ENCODE results near the gene JUNB. TPM values are rescaled to one million over a fixed set of nuclear protein-coding genes. Genes with fewer than 3 reads are reported as not detected.

Gene JUNB
- total and polyA plus RNA-seq, 2 of the 13 experiments (the other 11 are each of a cell fraction or from before 2014, with no cell fraction given): 7.7 to 8.2 TPM

GRCh38 chr19:12766051-12766521, 25.2 kb upstream of the JUNB start (continued):
- TF ChIP-seq, protein P1, sequence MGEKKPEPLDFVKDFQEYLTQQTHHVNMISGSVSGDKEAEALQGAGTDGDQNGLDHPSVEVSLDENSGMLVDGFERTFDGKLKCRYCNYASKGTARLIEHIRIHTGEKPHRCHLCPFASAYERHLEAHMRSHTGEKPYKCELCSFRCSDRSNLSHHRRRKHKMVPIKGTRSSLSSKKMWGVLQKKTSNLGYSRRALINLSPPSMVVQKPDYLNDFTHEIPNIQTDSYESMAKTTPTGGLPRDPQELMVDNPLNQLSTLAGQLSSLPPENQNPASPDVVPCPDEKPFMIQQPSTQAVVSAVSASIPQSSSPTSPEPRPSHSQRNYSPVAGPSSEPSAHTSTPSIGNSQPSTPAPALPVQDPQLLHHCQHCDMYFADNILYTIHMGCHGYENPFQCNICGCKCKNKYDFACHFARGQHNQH (CRISPR knock-in tag; IDR thresholded peaks at IDR 0.05): no peak
- peak; percentile 93 for TF ChIP-seq KDM3A (CRISPR knock-in tag; IDR thresholded peaks at IDR 0.05; ENCODE audit: low read depth)
- peak; percentile 49; the same call in 1 of the 2 replicates for TF ChIP-seq ZNF83 (CRISPR knock-in tag; IDR thresholded peaks at IDR 0.05; ENCODE audit: borderline replicate concordance)
- TF ChIP-seq RFXANK (CRISPR knock-in tag; IDR thresholded peaks at IDR 0.05): no peak
- TF ChIP-seq NR2C2 (CRISPR knock-in tag; IDR thresholded peaks at IDR 0.05; ENCODE audit: borderline replicate concordance): no peak
- TF ChIP-seq TFDP1 (CRISPR knock-in tag; IDR thresholded peaks at IDR 0.05; ENCODE audit: borderline replicate concordance): peak; percentile 59; the same call in 1 of the 2 replicates
- TF ChIP-seq ZNF776 (CRISPR knock-in tag; IDR thresholded peaks at IDR 0.05): no peak
- TF ChIP-seq HOXD1 (CRISPR knock-in tag; IDR thresholded peaks at IDR 0.05): no peak
- no peak for TF ChIP-seq CCAR2 (optimal IDR thresholded peaks at IDR 0.05; ENCODE audit: low read depth, low read length)
- peak; percentile 25; the same call in 1 of the 2 replicates for TF ChIP-seq ZSCAN29 (CRISPR knock-in tag; conservative IDR thresholded peaks at IDR 0.05)
- no peak for TF ChIP-seq ZNF264 (CRISPR knock-in tag; IDR thresholded peaks at IDR 0.05)
- no peak for TF ChIP-seq SMAD9 (CRISPR knock-in tag; IDR thresholded peaks at IDR 0.05)
- TF ChIP-seq ZNF724P (CRISPR knock-in tag; IDR thresholded peaks at IDR 0.05; ENCODE audit: borderline replicate concordance): no peak
- no peak for TF ChIP-seq ZNF207 (IDR thresholded peaks at IDR 0.05; ENCODE audit: borderline replicate concordance)
- peak; percentile 67; the same call in 1 of the 2 replicates for TF ChIP-seq ARID4A (CRISPR knock-in tag; IDR thresholded peaks at IDR 0.05; ENCODE audit: borderline replicate concordance)
- TF ChIP-seq ZNF737 (CRISPR knock-in tag; IDR thresholded peaks at IDR 0.05; ENCODE audit: borderline replicate concordance): no peak

All from HepG2 (cell line).